ENCODE results near the gene USP13. TPM values are rescaled to one million over a fixed set of nuclear protein-coding genes. Genes with fewer than 3 reads are reported as not detected.
A peak's percentile ranks its signal among the peaks of the same experiment; 100 is the strongest.

Gene USP13
- total and polyA plus RNA-seq, 2 of the 13 experiments (the other 11 are each of a cell fraction or from before 2014, with no cell fraction given) = 15.9 to 36.7 TPM

- TF ChIP-seq ZBTB40 (IDR thresholded peaks at IDR 0.05) (no peak), ZBTB40 (CRISPR knock-in tag; IDR thresholded peaks at IDR 0.05) (no peak), FOSL1 (CRISPR knock-in tag; IDR thresholded peaks at IDR 0.05; ENCODE audit: borderline replicate concordance) (peak; percentile 92), ZSCAN30 (CRISPR knock-in tag; IDR thresholded peaks at IDR 0.05) (no peak), MIER2 (CRISPR knock-in tag; IDR thresholded peaks at IDR 0.05) (no peak), E2F2 (CRISPR knock-in tag; IDR thresholded peaks at IDR 0.05; ENCODE audit: borderline replicate concordance) (no peak), ZNF691 (CRISPR knock-in tag; IDR thresholded peaks at IDR 0.05; ENCODE audit: borderline replicate concordance, low read depth) (peak; percentile 41; the same call in 1 of the 2 replicates), ZNF670 (CRISPR knock-in tag; IDR thresholded peaks at IDR 0.05; ENCODE audit: borderline replicate concordance) (peak; percentile 44; the same call in 1 of the 2 replicates), SOX13 (IDR thresholded peaks at IDR 0.05) (peak; percentile 36; the same call in 1 of the 2 replicates), SOX13 (CRISPR knock-in tag; conservative IDR thresholded peaks at IDR 0.05 in 1 of 2, IDR thresholded peaks at IDR 0.05 in 1 of 2) (peak in 1 of 2 experiments; percentile 79; a peak in 1 of 4 replicates), MTA3 (CRISPR knock-in tag; IDR thresholded peaks at IDR 0.05) (no peak), MED8 (CRISPR knock-in tag; IDR thresholded peaks at IDR 0.05; ENCODE audit: insufficient replicate concordance) (no peak), GATA4 (IDR thresholded peaks at IDR 0.05; ENCODE audit: borderline replicate concordance, low read depth) (peak; percentile 31; the same call in 1 of the 2 replicates), YEATS4 (CRISPR knock-in tag; IDR thresholded peaks at IDR 0.05; ENCODE audit: borderline replicate concordance) (no peak), RFX1 (IDR thresholded peaks at IDR 0.05) (no peak), EHMT2 (IDR thresholded peaks at IDR 0.05; ENCODE audit: borderline replicate concordance, low read depth, low read length) (no peak), ZNF235 (CRISPR knock-in tag; IDR thresholded peaks at IDR 0.05; ENCODE audit: borderline replicate concordance) (no peak), RXRA (CRISPR knock-in tag; IDR thresholded peaks at IDR 0.05) (peak; percentile 77; the same call in 1 of the 2 replicates), ZFP82 (CRISPR knock-in tag; IDR thresholded peaks at IDR 0.05; ENCODE audit: borderline replicate concordance) (no peak)
These were observed 80.0 kb downstream of the USP13 start (continued) for GRCh38 chr3:179732661-179733348.

Data from HepG2 (cell line).